PFSK-1 (cell line): ENCODE data around the gene PRKACA.

Experiments used
- FOXP2 ChIP-seq: optimal IDR thresholded peaks from 2 replicates; pipeline ENCODE3; 2011; ENCODE audit warnings: borderline replicate concordance, control low read depth, inconsistent platforms; ENCODE audit not compliant: insufficient read depth; ENCODE audit errors: extremely low read length, extremely low read depth
- POLR2AphosphoS5 ChIP-seq: IDR thresholded peaks from 2 replicates; pipeline ENCODE4 v1.6.1; 2012; ENCODE audit warnings: low read depth, mild to moderate bottlenecking, control low read depth, low read length, moderate library complexity
- REST ChIP-seq, 2 experiments: IDR thresholded peaks; 2 replicates each; pipeline versions ENCODE4 v1.6.1 to v1.8.0; 2011 to 2012; ENCODE audit warnings: low read depth in 2 of 2, low read length in 2 of 2, control low read depth in 1 of 2, inconsistent platforms in 1 of 2, mild to moderate bottlenecking in 1 of 2, moderate library complexity in 1 of 2; ENCODE audit not compliant: insufficient read depth in 1 of 2
- SIN3A ChIP-seq: IDR thresholded peaks from 2 replicates; pipeline ENCODE4 v1.6.1; 2012; ENCODE audit warnings: mild to moderate bottlenecking, low read length, moderate library complexity, borderline replicate concordance; ENCODE audit not compliant: insufficient read depth
- TAF1 ChIP-seq: IDR thresholded peaks from 2 replicates; pipeline ENCODE4 v1.6.1; 2012; ENCODE audit warnings: low read length, control low read depth, borderline replicate concordance; ENCODE audit not compliant: insufficient read depth

GRCh38 chr19:14116525-14116917, 1.0 kb downstream of the PRKACA start:
- TF ChIP-seq POLR2AphosphoS5 (no peak), SIN3A (no peak), REST (IDR thresholded peaks at IDR 0.05; ENCODE audit: insufficient read depth in 1 of 2, low read depth in 2 of 2, low read length in 2 of 2) (no peak), FOXP2 (no peak), TAF1 (no peak)
